Measurements from ENCODE around the gene HMGB3.
"Not testable (repeated sequence)": the region's sequence is repeated elsewhere in the genome, so short reads cannot be mapped to it uniquely, and the experiment has no call there.

The HMGB3 gene

DNA sequence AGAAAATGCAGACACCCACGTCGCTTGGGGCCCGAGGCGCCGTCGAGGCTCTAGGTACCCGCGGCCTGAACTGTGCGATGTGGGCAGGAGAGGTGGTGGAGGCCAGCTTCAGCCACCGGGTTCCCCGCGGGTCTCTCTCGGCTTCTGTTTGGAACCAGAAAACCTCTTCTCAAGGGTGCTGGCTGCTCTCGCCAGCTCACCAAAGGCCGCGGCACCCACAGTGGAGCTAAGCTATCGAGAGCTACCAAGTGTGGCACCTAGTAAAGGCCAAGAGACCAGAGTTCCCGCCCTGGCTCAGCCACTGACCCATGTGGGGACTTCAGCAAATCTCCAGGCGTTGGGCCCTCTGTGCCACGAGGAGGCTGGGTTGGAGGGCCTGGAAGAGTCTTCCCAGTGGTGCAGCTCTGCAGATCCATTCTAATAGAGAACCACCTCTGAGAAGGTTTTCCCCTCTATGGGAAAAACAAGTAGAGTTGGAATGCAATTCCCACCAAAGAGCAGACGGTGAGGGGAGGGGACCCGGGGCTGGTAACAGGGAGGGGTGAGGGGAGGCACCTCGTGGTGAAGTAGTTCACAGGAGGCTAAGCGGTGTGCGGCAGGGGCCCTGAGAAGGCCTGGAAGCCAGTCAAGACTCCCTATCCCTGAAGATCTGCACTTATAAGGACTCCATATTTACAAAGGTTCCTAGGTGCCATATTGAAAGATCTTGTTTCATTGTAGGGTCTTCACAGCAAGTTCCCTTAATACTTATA lies 5.5 kb upstream of the HMGB3 start:
- no peak for DNase-seq

DNA sequence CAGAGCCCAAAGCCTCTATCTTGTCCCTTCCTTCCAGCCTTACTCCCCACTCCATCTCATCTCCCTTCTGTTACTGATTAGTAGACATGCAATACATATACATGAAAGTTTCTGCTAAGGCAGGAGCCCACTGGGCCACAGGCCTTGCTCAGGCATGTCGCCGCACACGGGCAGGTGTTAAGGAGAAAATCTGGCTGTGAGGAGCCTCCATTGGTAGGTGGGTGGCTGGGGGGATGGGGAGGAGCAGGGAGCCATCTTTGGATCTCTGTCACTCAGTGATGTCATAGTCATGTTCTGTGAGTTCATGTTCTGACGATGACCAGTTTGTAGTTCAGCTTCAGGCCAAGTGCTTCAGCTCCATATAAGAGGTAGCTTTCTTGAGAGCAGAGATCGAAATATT lies 2.9 kb upstream of the HMGB3 start:
- no peak for DNase-seq

DNA sequence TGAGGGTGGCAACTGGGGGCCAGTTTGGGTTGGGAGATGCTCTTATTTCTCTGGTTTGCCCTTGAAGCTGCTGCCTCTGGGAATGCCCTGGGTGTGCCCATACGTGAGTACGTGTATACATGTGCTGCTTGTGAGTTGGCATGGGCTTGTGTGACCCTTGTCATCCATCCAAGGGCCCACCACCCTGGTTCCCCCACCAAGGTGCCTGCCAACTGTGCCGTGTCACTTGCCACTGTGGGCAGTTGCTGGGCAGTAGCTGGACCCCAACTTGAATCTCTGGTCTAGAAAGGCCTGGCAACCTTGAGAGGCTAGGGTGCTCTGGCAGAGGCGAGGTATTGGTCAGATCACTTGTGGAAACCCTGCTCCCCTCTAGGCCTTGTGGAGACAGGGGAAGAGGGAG lies 2.4 kb upstream of the HMGB3 start:
- DNase-seq = no peak

DNA sequence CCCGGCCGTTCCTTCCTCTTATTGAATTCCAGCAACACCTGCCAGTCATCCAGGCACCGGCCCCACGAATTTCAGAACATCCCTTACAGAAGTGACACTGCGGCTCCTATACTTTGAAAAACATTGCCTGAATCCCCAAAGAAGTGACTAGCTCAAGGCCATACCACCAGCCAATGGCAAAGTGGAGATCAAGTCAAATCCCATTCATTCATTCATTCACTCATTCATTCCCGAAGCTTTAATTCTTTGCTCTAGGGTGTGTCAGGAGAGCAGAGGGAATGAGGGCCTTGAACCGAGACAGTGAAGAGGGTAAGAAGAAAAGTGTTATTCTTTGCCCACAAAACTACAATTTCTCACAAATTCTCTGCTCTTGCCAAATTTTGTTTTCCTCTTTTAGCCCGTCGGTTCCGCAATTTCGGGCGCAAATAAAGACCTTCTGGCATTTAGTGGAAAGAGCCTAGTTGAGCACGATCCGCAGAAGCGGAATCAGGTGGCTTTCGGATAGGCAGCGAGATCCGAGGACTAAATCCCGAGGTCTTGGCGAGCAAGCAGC lies 824 bp upstream of the HMGB3 start:
- DNase-seq = no peak

DNA sequence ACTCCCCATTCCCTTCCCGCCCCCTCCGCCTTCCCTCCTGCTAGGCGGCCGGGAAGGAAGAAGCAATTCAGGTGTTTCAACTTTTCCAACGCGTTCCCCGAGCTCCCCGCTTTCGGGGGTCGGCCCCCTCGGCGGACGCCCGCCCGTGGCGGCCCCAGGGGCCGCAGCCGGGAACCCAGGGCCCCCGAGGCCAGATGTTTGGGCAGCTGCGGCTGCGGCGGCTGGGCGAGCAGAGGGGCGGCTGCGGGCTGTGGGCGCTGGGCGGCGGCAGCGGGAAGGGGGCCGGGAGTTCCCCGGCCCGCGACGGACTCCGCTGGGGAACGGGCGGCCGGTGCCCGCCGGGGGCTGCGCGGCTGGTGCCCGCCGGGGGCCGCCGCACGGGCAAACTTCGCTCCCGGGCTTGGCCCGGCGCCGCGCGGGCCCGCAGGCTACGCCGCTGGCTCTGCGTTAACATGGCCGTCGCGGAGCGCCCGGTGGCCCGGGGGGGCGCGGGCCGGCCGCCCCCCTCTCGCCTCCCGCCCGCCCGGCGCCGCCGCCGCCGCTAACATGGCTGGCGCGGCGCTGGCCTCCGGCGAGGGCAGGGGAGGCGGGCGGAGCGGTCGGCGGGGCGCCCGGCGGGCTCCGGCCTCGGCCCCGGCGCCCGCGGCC lies 510 bp downstream of the HMGB3 start:
- peak; percentile 3 for DNase-seq

DNA sequence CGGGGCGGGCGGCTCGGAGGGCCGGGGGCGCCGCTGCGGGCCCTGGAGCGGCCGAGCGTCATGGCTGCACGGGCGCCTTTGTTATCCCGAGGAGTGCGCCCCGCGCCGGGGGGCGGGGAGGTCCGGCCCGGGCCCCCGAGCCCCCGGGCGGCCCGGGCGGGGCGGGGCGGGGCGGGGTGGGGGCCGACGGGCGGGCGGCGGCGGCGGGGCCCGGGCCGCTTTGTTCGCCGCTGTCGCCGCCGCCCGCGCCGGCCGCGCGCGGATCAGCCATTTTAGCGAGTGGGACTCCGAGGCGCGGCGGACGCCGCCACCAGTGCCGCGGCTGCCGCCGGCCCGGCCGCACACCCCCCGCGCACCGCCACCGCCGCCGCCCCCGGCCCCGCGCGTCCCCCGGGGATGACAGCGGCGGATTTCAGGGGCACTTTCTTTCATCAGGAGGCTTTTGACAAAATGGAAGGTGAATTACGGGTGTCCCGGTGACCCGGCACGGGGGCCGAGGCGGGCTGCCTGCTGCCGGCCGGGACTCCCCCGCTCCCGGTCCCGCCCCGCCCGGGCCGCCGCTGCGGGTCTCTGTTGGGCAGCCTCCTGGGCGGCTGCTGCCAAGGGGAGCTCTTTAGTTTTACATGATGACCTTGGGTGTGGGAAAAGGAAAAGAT lies 1.2 kb downstream of the HMGB3 start:
- DNase-seq = peak; percentile 10

DNA sequence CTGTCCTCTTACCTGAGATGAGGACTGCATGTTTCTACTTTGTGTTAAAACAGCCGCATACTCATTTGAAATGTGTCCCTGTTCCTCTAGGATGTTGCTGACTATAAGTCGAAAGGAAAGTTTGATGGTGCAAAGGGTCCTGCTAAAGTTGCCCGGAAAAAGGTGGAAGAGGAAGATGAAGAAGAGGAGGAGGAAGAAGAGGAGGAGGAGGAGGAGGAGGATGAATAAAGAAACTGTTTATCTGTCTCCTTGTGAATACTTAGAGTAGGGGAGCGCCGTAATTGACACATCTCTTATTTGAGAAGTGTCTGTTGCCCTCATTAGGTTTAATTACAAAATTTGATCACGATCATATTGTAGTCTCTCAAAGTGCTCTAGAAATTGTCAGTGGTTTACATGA lies 4.6 kb downstream of the HMGB3 start:
- DNase-seq = not testable (repeated sequence)

DNA sequence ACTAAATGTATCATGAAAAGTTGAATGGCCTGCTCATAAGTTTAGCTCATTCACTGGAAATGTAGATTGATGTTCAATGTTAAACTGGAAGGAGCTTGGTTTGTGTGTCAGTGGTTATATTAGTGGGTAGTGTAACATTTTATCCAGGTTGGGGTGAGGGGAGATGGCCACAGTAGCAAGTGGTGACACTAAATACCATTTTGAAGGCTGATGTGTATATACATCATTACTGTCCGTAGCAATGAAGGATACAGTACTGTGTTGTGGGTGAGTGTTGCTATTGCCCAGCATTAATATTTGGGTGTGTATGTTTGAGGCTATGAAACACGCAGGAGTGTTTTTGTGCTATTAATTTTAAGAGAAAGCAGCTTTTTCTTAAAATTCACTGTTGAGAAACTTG lies 6.3 kb downstream of the HMGB3 start:
- DNase-seq = no peak

DNA sequence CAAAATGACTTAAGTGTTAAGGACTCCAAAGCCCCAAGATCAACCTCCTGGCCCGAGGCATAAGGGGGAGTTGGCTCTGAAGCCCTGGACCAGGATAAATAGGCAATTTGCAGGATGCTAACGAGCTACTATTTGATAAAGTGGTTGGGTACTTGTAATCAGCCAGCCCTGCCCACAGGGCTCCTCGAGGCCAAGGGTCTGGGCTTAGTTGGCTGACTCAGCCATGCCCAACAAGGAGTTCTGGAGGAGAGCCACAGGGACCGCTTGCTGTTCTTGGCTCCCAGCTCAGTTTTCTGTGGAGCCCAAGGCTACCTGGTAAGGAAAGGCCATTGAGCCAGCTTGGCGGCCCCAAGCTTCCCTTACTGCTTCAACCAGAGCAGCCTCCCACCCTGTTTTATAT lies 7.8 kb downstream of the HMGB3 start:
- DNase-seq = no peak

DNA sequence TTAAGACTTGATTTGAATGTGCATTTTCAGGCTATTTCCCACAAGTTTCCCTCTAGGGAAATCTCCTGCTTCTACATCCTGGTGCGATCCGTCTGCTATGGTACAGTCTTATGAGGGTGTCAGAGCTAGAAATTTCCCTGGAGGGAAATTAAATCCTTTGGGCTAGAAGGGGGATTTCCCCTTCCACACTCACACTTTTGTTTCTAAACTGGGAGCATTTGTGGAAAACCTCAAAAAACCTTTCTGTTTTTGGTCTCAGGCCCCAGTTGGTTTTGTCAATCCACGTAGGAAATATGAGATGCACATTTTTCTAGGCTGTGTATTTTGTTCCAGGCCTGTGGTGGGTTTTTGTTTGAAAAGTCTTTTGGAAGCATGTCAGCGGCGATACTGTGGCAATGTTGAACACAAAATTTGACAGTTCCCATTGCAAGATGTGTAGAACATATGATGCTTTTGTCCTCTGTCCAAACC lies 17.8 kb downstream of the HMGB3 start:
- DNase-seq = no peak

DNA sequence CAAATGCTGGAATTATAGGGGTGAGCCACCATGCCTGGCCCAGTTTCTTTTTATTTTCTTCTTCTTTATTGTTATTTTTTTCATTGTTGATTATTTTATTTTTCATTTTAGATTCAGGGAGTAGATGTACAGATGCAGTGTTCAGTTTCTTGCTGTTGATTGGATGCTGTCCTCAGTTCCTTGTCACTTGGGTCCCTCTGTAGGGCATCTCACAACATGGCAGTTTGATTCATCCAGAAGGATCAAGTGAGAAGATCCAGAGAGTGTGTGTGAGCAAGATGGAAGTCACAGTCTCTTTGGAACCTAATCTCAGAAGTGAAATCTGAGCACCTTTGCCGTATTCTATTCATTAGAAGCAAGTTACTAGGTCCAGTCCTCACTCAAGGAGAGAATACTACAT lies 20.9 kb downstream of the HMGB3 start:
- DNase-seq = no peak

DNA sequence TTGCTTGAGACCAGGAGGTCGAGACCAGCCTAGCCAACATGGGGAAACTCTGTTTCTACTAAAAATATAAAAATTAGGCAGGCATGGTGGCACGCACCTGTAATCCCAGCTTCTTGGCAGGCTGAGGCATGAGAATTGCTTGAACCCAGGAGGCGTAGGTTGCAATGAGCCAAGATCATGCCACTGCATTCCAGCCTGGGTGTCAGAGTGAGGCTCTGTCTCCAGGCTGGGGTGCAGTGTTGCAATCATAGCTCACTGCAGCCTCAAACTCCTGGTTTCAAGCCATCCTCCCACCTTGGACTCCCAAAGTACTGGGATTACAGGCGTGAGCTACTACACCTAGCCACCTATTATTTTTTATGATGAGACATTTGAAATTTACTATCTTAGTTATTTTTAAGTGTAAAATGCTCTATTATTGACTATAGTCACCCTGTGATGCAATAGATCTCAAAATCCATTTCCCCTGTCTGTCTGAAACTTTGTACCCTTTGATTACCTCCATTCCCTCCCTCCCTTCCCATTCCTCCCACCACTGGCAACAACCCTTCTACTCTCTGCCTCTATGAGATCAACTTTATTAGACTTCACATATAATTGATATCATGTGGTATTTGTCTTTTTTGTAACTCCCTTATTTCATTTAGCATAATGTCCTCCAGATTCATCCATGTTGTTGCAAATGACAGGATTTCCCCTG lies 23.4 kb downstream of the HMGB3 start:
- no peak for DNase-seq

DNA sequence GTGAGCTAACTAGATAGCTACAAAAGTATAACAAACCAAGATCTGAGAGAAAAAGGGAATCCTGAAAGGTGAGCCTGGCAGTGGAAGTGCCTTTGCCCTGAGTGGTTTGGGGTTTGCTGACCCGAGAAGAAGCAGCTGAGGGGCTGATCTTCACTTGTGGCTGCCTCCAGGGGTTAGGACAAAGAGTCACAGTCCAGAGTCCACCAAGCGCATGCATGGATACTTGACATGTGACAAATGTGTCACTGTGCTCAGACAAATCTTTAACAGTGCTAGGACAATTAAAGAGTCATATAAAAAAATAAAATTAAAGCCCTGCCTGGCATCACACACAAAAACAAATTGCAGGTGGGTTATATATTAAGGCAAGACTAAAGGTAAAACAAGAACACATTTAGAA lies 26.4 kb downstream of the HMGB3 start:
- no peak for DNase-seq

DNA sequence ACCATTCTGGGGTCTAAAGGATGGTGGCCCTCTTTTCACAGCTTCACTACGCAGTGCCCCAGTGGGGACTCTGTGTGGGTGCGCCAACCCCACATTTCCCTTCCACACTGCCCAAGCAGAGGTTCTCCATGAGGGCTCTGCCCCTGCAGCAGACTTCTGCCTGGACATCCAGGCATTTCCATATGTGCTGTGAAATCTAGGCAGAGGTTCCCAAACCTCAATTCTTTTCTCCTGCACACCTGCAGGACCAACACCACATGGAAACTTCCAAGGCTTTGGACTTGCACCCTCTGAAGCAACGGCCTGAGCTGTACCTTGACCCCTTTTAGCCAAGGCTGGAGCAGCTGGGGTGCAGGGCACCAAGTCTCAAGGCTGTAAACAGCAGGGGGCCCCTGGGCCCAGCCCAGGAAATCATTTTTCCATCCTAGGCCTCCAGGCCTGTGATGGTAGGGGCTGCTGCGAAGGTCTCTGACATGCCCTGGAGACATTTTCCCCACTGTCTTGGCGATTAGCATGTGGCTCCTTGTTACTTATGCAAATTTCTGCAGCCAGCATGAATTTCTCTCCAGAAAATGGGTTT lies 30.1 kb downstream of the HMGB3 start:
- no peak for DNase-seq

DNA sequence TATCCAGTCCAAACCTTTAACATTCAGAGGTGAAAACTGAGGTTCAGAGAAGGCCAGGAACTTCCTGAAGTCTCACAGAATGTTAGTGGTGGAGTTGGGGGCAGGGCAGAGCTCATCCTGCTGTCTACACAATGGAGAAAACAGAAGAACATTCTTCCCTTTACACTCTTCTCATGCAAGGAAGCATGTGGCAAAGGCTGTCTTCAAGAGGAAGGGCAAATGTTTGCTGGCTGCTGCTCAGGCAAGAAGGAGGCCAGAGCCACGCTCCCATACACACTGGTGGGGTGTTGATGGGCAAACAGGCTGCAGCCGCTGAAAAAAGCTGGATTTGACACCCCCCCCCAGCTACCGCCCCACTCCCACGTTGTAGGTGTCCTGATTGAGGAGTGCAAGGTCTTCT lies 32.5 kb downstream of the HMGB3 start:
- DNase-seq = no peak

DNA sequence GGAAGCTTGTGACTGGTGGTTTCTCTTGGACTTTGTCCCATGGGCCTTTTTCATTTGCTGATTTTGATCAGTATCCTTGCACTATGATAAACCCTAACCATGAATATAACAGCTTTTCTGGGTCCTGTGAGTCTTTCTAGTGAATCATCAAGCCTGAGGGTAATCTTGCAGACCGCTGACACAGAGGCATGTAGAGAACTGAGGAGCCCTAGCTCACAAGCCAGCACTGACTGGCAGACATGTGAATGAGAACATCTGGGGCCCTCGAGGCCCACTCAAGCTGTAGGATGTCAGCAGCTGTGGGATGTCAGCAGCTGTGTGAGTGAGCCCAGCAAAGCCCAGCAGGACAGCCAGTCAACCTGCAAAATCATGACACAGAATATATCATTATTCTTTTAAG lies 36.7 kb downstream of the HMGB3 start:
- DNase-seq = no peak

DNA sequence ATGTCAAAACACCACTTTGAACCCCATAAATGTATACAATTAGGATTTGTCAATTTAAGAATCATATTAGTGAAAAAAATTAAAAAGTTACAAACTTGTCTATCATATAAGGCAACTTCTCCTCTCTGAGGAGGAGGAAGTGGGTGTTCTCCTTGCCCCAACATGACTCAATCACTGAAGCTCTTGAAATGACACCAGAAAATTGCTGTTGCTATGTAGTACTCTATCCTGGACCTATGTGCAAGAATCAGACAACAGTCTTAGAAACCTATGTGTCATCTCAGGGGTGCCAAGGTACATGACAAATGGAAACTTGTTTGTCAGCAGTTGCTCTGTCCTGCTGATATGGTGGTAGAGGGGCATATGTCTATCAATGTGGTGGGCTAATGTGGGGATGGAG lies 47.7 kb downstream of the HMGB3 start:
- peak; percentile 3 for DNase-seq

DNA sequence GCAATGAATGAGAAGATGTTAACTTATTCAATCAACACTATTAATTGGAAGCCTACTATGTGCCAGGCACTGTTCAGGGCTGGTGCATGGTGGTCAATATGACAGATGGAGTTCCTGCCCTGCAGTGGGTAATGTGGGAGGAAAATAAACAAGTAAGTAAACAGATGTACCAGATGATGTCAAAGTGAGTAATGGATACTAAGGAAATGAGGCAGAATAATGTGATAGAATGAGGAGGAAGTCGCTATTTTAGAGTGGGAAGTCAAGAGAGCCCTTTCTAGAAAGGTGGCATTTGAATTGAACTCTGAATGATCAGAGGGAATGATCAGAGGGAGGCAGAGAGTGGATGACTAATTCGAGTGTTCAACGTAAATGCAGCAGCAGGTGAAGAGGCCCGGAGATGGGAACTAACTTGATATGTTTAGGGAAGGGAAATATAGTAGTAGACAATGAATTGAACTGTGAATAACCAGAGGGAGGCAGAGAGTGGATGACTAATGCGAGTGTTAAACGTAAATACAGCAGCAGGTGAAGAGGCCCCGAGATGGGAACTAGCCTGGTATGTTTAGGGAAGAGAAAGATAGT lies 48.3 kb downstream of the HMGB3 start:
- no peak for DNase-seq

DNA sequence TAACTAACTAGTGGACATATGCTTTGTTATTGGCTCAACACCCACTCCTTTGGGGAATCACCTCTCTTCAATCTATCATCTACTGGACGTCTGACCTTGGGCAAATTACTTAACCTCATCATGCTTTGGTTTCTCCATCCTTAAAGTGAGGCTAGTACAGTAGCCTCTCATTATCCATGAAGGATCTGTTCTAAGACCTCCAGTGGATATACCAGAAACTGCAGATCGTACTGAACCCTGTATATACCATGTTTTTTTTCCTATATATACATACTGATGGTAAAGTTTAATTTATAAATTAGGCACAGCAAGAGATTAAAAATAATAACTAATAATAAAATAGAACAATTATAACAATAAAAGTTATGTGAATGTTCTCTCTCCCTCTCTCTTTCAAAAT lies 56.2 kb downstream of the HMGB3 start:
- DNase-seq = no peak

Measured in activated CD4-positive, alpha-beta T cell treated with anti-CD3 and anti-CD28 coated beads for 48 hours (primary cell).